Type B pancreatic cell (in vitro differentiated cells): ENCODE measurements around the gene CELA3B. TPM values are rescaled to one million over a fixed set of nuclear protein-coding genes. Genes with fewer than 3 reads are reported as not detected.

Experiments used
- DNase-seq: peaks from one replicate; pipeline ENCODE4 v3.0.0; 2021; ENCODE audit warnings: mixed read lengths; ENCODE audit not compliant: unreplicated experiment; ENCODE audit errors: extremely low spot score
- H3K27ac Mint-ChIP-seq: 2 replicates; pipeline ENCODE4 v1.8.0; 2021; ENCODE audit warnings: mild to moderate bottlenecking, mixed read lengths
- H3K27me3 Mint-ChIP-seq: 2 replicates; pipeline ENCODE4 v1.8.0; 2021; ENCODE audit warnings: mixed read lengths
- H3K36me3 Mint-ChIP-seq: 2 replicates; pipeline ENCODE4 v1.8.0; 2021; ENCODE audit warnings: mixed read lengths
- H3K4me1 Mint-ChIP-seq: one replicate; pipeline ENCODE4 v1.8.0; 2021; ENCODE audit warnings: mixed read lengths; ENCODE audit not compliant: unreplicated experiment
- H3K4me3 Mint-ChIP-seq: 2 replicates; pipeline ENCODE4 v1.8.0; 2021; ENCODE audit warnings: mild to moderate bottlenecking, mixed read lengths
- H3K9me3 Mint-ChIP-seq: 2 replicates; pipeline ENCODE4 v1.8.0; 2021; ENCODE audit warnings: mixed read lengths
- CTCF ChIP-seq: fragments of 200-600 bp; sonication (generic); conservative IDR thresholded peaks from 2 replicates; pipeline ENCODE4 v1.5.0; 2021; ENCODE audit warnings: antibody characterized with exemption, mild to moderate bottlenecking
- total RNA-seq: library from RNA; stranded (reverse); gene quantifications from 2 replicates; pipeline ENCODE4 v1.2.1, GENCODE V29; 2021; ENCODE audit warnings: low replicate concordance

Gene CELA3B
- total RNA-seq, 1 donor from 2014 or later = not detected

GRCh38 chr1:21932127-21932526, 44.7 kb upstream of the CELA3B start:
- Mint-ChIP-seq H3K4me1 (peaks cover 44% of the 10 kb centered on the region), H3K9me3 (no peaks in the 10 kb centered on the region), H3K27me3 (no peaks in the 10 kb centered on the region), H3K36me3 (peaks cover 5% of the 10 kb centered on the region), H3K27ac (peak overlapping the region; percentile 67), H3K4me3 (peak overlapping the region; percentile 53)
- DNase-seq = no peak
- no peak for TF ChIP-seq CTCF

- H3K4me3 Mint-ChIP-seq = peak overlapping the region; percentile 64
- peaks cover 5% of the 10 kb centered on the region for H3K36me3 Mint-ChIP-seq
- TF ChIP-seq CTCF = no peak
- peaks cover 54% of the 10 kb centered on the region for H3K4me1 Mint-ChIP-seq
- peak overlapping the region; percentile 59 for H3K27ac Mint-ChIP-seq
- no peak for DNase-seq
- no peaks in the 10 kb centered on the region for H3K9me3 Mint-ChIP-seq
- H3K27me3 Mint-ChIP-seq = no peaks in the 10 kb centered on the region
Observed at GRCh38 chr1:21933397-21934248, 43.2 kb upstream of the CELA3B start.

DNA sequence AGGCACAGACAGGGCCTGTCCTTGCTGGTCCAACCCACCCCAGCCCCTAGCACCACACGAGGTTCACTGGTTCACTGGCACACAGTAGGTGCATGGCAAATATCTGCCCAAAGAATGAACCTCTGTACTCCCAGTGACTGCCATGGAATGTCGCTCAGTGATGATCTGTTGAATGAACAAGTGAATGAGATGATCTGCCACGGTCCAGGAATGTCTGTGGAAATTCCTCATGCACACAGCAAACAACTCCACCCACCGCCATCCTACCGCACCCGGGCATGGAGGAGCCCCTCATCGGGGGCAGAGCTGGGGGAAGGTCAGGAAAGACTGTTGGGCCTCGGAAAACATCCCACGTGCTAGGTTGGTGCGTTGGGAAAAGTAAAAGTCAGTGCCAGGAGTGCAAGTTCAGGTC, 41.4 kb upstream of the CELA3B start:
- Mint-ChIP-seq H3K36me3 (peaks cover under 1% of the 10 kb centered on the region), H3K4me3 (peak overlapping the region; percentile 86), H3K9me3 (no peaks in the 10 kb centered on the region), H3K27ac (peak overlapping the region; percentile 69), H3K27me3 (no peaks in the 10 kb centered on the region), H3K4me1 (peaks cover 55% of the 10 kb centered on the region)
- TF ChIP-seq CTCF = no peak
- DNase-seq = no peak

DNA sequence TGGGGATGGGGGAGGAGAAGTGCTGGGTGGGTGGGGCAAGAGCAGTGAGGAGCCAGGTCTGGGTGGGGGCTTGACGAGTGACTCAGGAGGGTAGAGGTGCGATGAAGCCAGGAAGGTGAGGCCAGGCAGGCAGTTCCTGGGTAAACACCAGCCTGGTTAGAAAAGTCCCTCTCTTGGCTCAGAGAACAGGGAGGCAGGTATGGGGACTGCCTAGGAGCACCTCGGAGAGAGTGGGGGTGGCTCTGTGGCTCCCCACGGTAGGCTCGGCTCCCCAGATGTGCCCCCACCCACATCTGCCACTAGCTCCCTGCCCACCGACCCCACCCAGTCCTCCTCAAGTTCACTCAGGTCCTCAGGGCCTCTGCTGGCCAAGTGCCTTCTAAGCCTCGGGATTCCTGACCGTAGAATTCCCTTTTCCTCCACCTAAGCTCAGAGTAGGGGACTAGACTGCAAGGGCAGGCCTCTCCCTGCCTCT, 40.9 kb upstream of the CELA3B start:
- TF ChIP-seq CTCF = no peak
- H3K4me3 Mint-ChIP-seq = peak overlapping the region; percentile 86
- H3K27ac Mint-ChIP-seq = peak overlapping the region; percentile 69
- H3K27me3 Mint-ChIP-seq = no peaks in the 10 kb centered on the region
- no peak for DNase-seq
- peaks cover 51% of the 10 kb centered on the region for H3K4me1 Mint-ChIP-seq
- H3K36me3 Mint-ChIP-seq = no peaks in the 10 kb centered on the region
- no peaks in the 10 kb centered on the region for H3K9me3 Mint-ChIP-seq

- DNase-seq = no peak
- Mint-ChIP-seq H3K27ac (peak overlapping the region; percentile 69), H3K36me3 (no peaks in the 10 kb centered on the region), H3K4me3 (peak overlapping the region; percentile 86), H3K9me3 (no peaks in the 10 kb centered on the region), H3K27me3 (no peaks in the 10 kb centered on the region), H3K4me1 (peaks cover 53% of the 10 kb centered on the region)
- TF ChIP-seq CTCF = no peak
Observed at GRCh38 chr1:21936366-21937031, 40.3 kb upstream of the CELA3B start.
